HG03442 (cell line): Measurements from ENCODE around the gene PCSK2.
"Not testable (repeated sequence)": the region's sequence is repeated elsewhere in the genome, so short reads cannot be mapped to it uniquely, and the experiment has no call there.

Experiments used
- ATAC-seq: cut with Tn5 transposase; IDR thresholded peaks from one replicate; pipeline ENCODE4 v1.9.1; 2021; ENCODE audit warnings: mild to moderate bottlenecking, moderate library complexity; ENCODE audit not compliant: unreplicated experiment

The PCSK2 gene, protein sequence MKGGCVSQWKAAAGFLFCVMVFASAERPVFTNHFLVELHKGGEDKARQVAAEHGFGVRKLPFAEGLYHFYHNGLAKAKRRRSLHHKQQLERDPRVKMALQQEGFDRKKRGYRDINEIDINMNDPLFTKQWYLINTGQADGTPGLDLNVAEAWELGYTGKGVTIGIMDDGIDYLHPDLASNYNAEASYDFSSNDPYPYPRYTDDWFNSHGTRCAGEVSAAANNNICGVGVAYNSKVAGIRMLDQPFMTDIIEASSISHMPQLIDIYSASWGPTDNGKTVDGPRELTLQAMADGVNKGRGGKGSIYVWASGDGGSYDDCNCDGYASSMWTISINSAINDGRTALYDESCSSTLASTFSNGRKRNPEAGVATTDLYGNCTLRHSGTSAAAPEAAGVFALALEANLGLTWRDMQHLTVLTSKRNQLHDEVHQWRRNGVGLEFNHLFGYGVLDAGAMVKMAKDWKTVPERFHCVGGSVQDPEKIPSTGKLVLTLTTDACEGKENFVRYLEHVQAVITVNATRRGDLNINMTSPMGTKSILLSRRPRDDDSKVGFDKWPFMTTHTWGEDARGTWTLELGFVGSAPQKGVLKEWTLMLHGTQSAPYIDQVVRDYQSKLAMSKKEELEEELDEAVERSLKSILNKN

DNA sequence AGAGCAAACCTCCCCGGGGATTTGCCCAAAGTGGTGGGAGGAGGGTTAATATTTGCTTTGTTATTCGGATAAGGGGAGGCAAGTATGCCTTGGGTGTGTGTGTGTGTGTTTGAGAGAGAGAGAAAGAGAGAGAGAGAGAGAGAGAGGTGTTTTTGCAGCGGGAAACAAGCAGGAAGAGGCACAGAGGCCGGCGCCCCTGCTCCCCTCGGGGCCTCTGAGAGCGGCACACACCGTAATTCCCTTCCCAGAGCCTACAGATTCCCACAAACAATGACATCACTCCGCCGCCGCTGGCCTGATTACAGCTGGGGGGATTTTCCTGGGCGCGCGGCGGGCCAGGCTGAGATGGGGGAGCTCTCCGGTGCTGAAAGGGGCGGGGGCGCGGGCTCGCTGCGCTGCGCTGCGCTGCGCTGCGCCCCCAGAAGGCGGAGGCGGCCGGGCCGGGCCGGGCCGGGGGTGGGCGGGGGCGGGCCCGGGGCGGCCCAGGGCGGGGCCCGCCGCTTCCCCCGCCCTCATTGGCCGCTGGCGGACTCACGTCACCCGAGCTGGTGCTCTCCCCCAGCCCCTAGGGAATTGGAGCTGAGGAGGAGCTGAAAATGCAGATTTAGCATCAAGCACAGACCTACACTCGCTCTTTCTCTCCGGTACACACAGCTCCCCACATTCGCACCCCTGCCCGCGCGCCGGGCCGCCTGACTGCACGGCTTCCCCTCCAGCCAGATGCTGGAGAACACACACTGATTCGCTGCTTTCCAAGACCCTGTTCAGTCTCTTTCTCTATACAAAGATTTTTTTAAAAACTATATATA is at the start of gene PCSK2:
Gene PCSK2, plus strand, starts transcription at position 631 of the 809 bp plus-strand sequence. CDS start 266 bp downstream, outside the sequence.
- no peak for ATAC-seq

DNA sequence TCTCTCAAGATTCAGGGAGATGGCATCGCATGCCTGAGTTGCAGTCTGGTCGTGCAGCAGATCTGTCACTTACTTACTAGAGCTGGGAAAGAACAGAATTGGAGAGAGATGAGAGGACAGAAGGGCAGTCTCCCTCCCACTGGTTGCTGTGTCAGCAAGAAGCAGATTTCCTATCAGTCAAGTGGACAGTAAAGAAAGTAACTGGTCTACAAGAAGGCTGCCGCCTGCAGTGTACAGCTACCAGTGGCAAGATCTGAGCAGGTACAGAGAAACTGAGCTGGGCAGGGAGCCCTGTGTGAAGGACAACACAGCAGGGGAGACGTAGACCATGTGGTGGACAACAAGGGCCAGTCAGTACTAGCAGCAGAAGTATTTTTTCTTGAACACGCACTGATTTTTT is 49.5 kb upstream of the PCSK2 start:
- no peak for ATAC-seq

DNA sequence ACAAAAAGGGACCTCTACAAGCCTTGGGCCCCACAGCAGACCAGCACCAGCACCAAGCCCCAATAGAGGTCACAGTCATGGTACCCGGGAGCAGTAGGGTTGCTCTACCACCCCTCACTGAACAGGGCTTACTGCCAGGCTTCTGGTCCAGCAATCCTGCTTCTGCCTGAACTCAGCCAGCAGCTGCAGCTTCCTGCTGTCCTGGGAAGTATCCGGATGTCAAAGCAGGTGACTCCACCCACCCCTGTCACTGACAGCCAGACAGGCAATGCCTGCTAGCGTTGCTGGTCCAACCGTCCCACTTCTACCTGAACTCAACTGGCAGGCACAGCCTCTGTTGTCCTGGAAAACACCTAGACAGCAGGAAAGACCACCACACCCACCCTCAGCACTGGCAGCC is 47.0 kb upstream of the PCSK2 start:
- ATAC-seq: no peak

DNA sequence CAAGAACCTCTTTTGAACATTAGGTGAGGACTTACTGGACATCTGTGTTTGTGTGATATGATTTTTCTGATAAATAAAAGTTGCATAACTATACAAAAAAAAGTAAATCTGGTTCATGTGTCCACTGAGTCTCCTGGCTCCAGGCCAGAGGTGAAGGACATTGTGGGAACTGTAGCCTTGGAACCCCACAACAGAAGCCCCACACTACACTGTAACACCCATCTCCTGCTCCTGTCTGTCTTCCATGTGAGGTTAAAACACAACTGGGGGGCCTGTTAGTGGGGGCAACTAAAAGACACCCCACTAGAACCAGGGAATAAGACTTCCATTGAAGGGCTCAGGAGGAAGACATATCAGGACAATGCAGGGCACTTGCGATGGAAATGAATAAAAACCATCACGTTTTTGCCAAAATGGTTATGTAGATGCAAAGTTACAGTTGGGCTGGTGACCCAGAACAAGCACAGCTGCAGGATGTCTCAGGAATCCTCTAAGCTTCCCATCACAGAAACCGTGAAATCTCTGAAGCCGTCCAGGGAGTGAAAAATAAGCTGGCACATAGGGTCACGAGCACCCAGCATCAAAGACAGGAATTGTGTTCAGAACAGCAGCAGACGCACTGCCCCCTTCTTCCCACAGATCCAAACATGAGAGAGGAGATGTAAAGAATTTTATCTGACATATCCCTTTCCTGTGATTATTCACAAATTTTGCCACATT is 36.7 kb upstream of the PCSK2 start:
- no peak for ATAC-seq

DNA sequence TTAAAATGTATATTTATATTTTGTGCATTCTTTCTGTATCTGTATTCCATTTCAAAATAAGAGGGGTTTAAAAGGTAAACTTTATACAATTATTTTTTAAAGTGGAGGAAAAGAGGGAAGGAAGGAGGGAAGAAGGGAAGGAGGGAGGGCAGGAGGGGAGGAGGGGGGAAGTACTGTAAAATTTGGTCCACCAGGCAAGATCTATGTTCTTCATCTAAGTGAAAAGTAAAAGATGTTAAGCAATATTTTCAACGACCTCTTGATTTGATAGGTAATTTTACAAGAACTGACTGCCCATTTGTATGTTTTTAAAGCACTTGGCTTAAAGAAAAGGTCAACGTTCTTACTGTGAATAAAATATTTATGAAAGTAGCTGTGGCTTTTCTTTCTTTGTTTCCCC is 29.8 kb upstream of the PCSK2 start:
- no peak for ATAC-seq

DNA sequence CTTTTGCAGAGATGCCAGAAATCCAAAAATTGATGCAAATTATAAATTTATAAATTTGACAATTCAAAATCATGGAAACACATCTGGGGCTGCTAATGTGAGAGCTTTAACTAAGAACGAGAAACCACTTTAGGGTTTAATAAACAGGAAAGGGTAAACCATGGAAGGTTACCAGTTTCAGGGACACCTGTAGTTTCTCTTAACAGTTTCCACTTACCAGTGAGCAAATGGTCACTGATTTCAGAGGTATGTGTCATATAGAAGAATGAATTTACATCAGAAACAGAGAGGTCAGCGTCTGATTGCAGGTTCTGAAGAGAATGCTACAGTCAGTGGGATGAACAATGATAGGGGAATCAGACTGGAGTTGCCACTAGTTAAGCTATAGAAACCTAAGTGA is 24.8 kb upstream of the PCSK2 start:
- ATAC-seq: no peak

DNA sequence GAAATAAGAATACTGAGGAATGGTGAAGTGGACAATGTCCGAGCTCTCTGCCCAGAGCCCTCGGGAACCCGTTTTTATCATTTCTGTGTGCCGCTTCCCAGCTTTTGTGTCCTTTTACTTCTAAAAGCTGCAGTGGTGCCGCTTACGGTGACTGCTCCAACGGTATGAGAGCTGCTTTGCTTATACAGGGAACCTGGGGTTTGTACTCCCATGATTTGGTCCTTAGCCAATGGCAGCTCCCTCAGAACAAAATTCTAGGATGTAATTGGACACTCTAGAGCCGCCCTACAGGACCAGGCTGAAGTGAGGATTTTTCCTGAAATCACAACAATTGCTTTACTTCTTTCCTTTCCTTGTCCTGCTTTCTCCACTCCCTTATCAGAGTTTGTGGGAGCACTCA is 24.2 kb upstream of the PCSK2 start:
- no peak for ATAC-seq

DNA sequence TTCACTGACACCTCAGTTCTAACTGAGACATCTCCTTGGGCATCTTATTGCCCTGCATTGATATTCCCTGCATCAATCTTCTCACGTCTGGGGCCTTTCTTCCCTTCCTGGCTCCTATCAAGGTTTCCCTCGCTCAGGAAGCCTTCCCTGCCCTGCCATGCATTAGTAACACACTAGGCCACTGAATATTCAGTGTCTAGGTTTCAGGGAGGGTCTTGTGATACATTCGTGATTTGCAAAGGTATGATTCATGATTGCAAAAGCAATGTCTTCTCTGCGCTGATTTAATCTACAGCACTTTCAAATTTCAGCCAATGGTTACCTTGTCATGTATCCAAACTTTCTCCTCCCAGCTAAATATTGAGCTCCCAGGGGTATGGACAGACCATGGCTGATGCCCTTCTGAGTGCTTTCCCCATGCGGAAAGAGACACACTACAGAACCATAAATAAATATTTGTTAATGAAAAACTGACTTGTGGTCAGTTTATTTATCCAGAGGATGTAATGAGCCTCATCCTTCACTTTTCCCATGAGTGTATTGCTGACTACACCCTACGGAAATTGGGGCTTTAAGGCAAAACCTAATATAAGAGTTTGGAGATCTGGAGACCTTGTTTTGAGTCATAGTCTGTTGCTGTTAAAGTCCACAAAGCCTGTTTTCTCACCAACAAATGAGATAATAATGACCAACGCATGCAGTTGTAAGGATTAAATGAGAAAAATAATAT is 21.6 kb upstream of the PCSK2 start:
- no peak for ATAC-seq

DNA sequence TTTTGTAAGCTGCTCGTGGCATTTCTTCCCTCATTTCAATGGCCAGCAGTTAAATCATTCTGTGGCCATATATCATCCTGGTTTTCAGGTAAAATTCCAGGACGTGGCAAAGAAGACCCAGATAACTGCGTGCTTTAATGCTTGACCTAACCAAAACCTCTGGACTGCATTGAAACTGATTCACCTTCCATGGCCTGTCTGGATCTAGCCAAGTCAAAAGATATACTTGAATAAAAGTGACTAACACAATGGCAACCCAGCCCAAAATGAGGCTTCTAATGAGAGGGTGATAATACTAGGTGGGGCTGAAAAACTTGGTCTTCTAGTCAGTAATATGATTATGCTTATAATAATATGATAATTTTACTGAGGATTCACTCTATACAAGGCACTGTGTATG is 16.5 kb upstream of the PCSK2 start:
- no peak for ATAC-seq

DNA sequence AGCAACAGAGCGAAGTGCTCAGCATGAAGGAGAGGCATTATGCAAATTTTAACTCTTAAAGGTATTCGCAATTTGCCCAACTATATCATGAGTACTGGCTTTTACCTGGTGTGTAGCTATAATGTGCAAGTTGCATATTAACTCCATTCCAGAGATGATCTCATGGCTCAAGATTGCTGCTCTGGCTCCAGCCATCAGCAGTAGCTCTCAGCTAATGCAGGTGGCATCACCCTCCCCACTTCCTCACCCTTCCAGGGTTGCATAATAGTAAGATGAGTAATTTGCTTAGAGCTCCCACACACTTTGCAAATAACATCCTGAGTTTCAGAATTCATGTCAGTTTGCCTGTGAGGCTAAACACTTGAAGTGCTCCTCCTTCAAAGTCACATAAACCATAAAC is 15.9 kb upstream of the PCSK2 start:
- no peak for ATAC-seq

DNA sequence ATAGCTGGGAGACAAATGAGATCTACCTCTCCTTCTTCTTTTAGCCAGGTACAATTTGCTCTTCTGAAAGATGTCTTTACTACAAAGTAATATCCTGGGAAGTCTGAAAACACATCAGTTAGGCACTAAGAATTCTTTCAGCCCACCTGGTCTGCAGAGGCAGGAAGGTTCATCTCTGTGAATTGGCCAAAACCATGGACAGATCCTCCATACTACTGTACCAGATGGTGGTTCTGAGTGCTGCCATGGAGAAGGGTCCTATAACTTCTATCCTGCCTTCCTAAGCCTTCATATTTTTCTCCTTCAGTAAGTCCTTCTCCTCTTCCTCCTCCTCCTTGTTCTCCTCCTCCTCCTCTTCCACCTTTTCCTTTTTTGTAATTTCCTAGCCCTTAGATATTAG is 11.7 kb upstream of the PCSK2 start:
- ATAC-seq: no peak

DNA sequence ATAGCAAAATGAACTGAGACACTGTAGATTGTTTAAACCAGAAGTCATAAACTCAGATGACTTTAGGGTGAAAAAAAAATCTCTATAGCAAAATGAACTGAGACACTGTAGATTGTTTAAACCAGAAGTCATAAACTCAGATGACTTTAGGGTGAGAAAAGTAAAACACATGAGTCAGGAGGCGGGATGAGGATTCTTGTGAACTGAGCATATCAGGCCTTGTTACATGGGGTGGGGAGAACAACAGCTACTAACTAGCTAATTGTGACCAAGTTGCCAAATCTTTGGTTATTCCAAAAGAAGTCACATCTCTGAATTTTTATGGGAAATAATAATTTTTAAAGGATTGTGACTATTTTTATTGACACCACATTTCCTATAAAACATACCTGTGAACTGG is 7.0 kb upstream of the PCSK2 start:
- not testable (repeated sequence) for ATAC-seq

DNA sequence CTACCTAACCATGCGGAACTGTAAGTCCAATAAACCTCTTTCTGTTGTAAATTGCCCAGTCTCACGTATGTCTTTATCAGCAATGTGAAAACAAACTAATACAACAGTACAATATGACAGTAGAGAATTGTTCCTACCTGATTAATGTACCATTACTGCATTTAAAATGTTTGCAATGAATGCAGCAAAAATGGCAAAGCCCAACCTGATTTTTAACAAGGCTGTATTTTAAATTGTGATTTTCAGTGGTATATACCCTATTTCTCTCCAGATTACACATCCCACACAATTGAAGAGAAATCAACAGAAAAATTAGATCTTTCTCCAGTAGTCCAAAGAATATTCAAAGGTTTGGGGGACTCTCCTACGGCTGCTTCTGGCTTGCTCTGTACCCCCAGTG is 3.3 kb upstream of the PCSK2 start:
- no peak for ATAC-seq

DNA sequence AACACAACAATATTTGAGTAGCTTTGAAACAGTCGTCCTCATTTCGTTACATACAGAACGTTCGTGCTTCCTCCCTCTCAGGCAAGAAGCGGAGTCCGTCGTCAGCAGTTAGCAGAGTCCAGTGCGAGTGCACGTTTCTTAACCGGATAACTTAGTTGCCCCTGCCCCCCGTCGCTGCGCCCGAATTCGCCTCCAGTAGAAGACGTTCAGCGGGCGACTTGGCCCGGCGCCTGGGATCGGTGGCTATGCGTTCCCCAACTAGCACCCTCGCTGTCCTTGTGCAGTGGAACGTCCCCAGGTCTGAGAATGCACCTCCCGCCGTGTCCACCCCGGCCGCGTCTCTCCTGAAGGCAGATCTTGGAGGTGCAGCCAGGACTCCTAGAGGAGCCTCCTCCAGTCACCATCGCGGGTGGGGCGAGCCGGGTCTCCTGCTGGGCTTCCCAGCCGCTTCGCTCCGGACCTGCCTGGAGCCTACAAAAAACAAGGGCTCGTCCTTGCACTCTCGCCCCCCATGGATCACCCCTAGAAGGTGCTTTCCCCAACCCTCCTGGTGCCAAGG is 910 bp upstream of the PCSK2 start:
- no peak for ATAC-seq

DNA sequence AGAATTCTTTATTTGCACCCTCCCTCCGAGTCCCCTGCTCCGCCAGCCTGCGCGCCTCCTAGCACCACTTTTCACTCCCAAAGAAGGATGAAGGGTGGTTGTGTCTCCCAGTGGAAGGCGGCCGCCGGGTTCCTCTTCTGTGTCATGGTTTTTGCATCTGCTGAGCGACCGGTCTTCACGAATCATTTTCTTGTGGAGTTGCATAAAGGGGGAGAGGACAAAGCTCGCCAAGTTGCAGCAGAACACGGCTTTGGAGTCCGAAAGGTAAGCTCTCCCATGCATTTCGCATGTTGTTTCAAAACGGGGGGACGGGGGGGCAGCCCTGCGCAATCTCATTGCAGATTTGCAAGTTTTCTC is 357 bp downstream of the PCSK2 start:
- ATAC-seq: no peak

DNA sequence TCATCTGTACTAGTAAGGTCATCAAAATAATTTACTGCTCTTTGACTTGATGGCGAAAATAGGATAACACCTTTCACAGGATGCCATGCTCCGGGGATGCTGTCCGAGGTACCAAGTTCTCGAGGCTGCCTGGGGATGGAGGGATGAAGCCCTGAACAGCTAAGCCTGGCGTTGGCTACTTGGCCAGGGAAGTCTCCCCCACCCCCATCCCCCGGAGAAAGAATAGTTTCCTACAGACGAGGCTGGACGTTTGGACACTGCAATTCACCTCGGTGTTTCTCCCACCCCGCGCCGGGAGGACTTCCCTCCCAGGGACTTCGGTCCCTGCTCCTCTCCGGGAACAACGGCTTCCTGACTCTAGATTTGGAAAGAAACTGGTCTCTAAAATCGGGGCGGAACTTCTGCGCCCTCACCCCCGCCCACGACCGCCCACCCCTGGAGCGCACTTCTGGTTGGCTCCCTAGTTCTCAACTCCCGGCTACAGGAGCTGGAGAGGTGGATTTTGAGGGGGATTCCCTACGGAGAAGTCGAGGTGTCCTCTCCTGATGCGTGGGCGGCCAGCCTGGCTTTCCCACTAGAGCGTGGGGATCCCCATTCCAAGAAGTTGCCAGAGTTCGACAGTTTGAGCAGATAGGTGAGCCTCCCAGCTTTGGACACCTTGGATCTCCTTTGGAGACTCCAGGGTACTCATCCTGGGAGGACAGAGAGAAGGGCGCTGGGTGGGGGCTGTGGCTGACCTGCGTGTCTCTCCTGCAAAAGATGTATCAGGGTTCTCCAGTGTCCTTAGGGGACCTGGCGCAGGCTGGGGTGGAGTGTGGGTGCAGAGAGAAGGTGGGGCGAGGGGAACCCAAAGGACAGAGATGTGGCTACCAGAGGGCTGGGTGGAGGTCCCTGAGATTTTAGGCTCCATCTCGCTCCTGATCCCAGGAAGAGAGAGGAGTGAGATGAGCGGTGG is 1.1 kb downstream of the PCSK2 start:
- ATAC-seq: no peak

DNA sequence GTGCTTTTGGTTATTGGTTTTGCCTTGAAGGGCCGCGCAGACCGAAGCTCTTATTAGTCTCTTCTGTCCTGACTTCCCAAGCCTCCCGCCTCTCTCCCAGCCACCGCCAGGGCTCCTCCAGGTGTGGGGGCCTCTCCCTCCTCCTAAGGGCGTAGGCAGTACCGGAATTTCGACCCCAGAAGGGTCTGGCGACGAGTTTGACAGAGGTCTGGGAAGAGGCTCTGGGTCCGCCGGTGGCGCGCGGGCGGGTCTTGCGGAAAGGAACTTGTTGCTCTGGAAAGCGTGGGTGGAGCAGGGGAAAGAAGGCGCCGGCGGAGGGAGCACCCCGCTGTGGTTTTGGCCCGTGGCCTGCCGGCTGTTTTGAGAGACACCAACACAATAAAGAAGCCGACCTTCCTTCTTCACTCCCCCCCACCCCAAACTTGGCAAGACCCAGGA is 1.8 kb downstream of the PCSK2 start:
- no peak for ATAC-seq

DNA sequence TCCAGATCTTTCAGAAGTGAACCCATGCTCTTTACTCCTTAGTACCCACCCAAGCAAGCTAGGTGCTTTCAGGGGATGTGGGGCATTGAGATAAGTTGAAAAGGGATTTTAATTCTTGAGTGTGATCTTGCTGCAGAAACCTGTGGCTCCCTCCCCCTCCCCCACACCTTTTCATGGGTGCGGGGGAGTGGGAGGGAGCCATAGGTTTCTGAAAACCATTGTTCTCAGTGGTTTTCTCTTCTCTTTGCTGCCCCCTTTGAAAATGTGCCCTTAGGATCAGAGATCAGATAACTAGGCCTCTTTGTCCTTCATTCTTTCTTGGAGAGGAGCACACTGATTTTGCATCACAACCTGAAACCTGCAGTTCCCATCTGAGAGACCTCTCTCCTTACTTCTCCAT is 2.4 kb downstream of the PCSK2 start:
- ATAC-seq: no peak

DNA sequence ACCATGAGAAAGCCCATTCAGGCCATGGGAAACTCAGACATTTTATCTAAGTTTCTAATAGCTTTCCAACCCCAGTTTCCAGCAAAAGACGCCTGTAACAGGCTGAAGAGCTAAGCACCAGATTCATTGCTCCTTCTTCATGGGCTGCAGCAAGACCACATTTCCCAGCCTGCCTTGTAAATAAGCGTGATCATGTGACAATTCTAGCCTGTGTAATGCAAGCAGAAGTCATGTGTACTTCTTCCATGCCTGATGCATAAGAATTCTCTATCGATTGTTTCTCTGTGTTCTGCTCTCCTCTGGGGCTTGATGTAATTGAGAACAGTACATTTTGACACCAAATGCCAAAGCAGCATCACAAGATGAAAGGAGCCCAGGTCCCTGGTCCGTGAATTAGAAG is 6.8 kb downstream of the PCSK2 start:
- ATAC-seq: no peak
